ENCODE data around the gene B9D1.

GRCh38 chr17:19310151-19310550 is 52.4 kb downstream of the B9D1 start:
- no peak for TF ChIP-seq CTCF (IDR thresholded peaks at IDR 0.05)
- no peak for TF ChIP-seq POLR2A (IDR thresholded peaks at IDR 0.05)

Data from uterus (tissue), 2 donors.